Uterus (tissue), 4 donors: ENCODE measurements around the gene CARD14. TPM values are rescaled to one million over a fixed set of nuclear protein-coding genes. Genes with fewer than 3 reads are reported as not detected.

Source experiments
- DNase-seq, 2 donors: peaks; one replicate each; pipeline ENCODE4 v3.0.0-alpha.2; 2019 to 2020
- H3K27ac ChIP-seq, 2 donors: fragments of 200-600 bp; sonication (generic); 1 replicate in 1 of 2; 2 replicates in 1 of 2; pipeline ENCODE4 v1.5.1; 2016 to 2018
- H3K27me3 ChIP-seq, 2 donors: fragments of 200-600 bp; sonication (generic); one replicate each; pipeline ENCODE4 v1.5.1; 2018 to 2019; ENCODE audit warnings: control low read depth in 1 of 2
- H3K36me3 ChIP-seq, 2 donors: fragments of 200-600 bp; sonication (generic); one replicate each; pipeline ENCODE4 v1.5.1; 2019; ENCODE audit warnings: control low read depth in 1 of 2
- H3K4me1 ChIP-seq, 2 donors: fragments of 200-600 bp; sonication (generic); one replicate each; pipeline ENCODE4 v1.5.1; 2018 to 2019; ENCODE audit warnings: control low read depth in 1 of 2
- H3K4me3 ChIP-seq, 2 donors: fragments of 200-600 bp; sonication (generic); 1 replicate in 1 of 2; 2 replicates in 1 of 2; pipeline ENCODE4 v1.5.1; 2018 to 2019; ENCODE audit warnings: mild to moderate bottlenecking in 1 of 2
- H3K9me3 ChIP-seq, 2 donors: fragments of 200-600 bp; sonication (generic); one replicate each; pipeline ENCODE4 v1.5.1; 2019; ENCODE audit warnings: control low read depth in 1 of 2
- POLR2A ChIP-seq, 2 donors: fragments of 450-650 bp; IDR thresholded peaks; one replicate each; pipeline ENCODE4 v1.6.1; 2016; ENCODE audit warnings: antibody characterized with exemption in 2 of 2, mild to moderate bottlenecking in 1 of 2, moderate library complexity in 1 of 2
- intact Hi-C: fragments of 100-400 bp; cut with DNase I; formaldehyde crosslinking; loops from one replicate; pipeline ENCODE4 v1.15.1; 2023; ENCODE audit warnings: low total_unique reads
- total RNA-seq, 4 donors: library from RNA; depleted of rRNA in 3 of 4; stranded (reverse); fragments of >200 nt in 3 of 4; gene quantifications; one replicate each; pipeline versions ENCODE4 v1.1.0 to v1.2.4, GENCODE V29; 2014 to 2023
- TF ChIP-seq, protein P1 (sequence below), 4 experiments: fragments of 200-600 bp in 2 of 4; fragments of 450-650 bp in 2 of 4; sonication (generic) in 2 of 4; IDR thresholded peaks; one replicate each; pipeline ENCODE4 v1.5.1; 2016 to 2019; ENCODE audit warnings: antibody characterized with exemption in 4 of 4, mild to moderate bottlenecking in 2 of 4, moderate library complexity in 1 of 4
- donor health status: DM: yes; HTN: yes; CAD: no.

The CARD14 gene
- total RNA-seq, 4 donors from 2014 or later = 0.43 to 1.4 TPM; not detected in 2

DNA sequence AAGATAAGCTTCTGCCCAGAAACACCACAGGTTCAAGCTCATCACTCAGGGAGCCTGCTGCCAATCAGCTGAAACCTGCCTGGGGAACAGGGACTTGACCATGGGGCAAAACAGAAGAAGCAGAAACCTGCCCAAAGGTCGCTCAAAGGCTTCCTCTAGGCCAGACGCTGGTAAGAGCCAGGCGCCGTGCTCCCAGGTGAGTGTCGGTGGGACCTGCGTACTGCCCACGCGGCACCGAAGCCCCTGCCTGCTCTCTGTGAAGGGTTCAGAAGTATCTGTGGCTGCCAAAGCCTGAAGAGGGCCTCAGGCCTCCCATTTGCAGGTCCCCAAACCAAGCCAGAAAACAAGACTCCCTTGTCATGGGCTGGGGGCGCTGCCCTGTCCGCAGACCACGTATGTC is 39.9 kb downstream of the CARD14 start:
- intact Hi-C loops = no loop called here
- no peaks in the 10 kb centered on the region for H3K9me3 ChIP-seq
- H3K36me3 ChIP-seq = no peaks in the 10 kb centered on the region
- no peaks in the 10 kb centered on the region for H3K4me1 ChIP-seq
- H3K27ac ChIP-seq = no peak overlapping the region
- no peak for TF ChIP-seq POLR2A (IDR thresholded peaks at IDR 0.05)
- TF ChIP-seq, protein P1, sequence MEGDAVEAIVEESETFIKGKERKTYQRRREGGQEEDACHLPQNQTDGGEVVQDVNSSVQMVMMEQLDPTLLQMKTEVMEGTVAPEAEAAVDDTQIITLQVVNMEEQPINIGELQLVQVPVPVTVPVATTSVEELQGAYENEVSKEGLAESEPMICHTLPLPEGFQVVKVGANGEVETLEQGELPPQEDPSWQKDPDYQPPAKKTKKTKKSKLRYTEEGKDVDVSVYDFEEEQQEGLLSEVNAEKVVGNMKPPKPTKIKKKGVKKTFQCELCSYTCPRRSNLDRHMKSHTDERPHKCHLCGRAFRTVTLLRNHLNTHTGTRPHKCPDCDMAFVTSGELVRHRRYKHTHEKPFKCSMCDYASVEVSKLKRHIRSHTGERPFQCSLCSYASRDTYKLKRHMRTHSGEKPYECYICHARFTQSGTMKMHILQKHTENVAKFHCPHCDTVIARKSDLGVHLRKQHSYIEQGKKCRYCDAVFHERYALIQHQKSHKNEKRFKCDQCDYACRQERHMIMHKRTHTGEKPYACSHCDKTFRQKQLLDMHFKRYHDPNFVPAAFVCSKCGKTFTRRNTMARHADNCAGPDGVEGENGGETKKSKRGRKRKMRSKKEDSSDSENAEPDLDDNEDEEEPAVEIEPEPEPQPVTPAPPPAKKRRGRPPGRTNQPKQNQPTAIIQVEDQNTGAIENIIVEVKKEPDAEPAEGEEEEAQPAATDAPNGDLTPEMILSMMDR (IDR thresholded peaks at IDR 0.05) = no peak
- H3K27me3 ChIP-seq = no peaks in the 10 kb centered on the region
- H3K4me3 ChIP-seq = no peak overlapping the region
- DNase-seq = no peak

DNA sequence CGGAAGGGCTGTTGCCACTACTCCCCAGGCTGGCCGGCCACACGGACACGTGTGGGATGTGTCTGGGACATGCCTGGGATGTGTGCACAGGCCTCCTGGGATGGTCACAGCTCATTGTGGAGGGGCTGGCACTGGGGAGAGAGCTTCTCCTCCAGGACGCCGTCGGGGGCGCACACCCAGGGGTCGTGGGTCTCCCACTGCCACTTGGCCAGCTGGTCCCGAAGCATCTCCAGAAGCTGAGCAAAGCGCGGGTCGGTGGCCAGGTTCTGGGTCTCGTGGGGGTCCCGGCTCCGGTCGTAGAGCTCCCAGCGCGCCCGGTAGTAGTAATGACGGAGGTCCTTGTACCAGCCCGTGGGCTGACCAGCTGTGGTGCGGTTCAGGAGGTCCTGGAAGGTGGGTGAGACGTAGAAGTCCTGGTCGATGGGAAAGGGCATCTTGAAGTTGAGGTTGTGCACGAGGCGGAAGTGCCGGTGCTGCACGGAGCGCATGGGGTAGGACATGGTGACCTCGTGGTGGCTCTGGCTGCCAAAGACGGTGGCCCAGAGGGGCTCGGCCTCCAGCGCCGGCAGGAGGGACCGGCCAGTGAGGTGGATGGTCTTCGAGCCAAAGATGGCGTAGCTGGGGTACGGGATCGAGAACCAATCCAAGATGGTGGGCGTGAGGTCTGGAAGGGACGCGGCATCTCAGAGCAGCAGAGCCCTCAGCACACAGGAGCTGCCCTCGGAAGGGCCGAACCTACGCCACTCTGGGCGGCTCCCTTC is 40.7 kb downstream of the CARD14 start:
- Histone ChIP-seq H3K36me3 (no peaks in the 10 kb centered on the region), H3K27me3 (no peaks in the 10 kb centered on the region), H3K4me3 (no peak overlapping the region), H3K4me1 (no peaks in the 10 kb centered on the region), H3K27ac (no peak overlapping the region), H3K9me3 (no peaks in the 10 kb centered on the region)
- intact Hi-C loops = no loop called here
- no peak for DNase-seq
- TF ChIP-seq, protein P1 (IDR thresholded peaks at IDR 0.05) = no peak
- no peak for TF ChIP-seq POLR2A (IDR thresholded peaks at IDR 0.05)

DNA sequence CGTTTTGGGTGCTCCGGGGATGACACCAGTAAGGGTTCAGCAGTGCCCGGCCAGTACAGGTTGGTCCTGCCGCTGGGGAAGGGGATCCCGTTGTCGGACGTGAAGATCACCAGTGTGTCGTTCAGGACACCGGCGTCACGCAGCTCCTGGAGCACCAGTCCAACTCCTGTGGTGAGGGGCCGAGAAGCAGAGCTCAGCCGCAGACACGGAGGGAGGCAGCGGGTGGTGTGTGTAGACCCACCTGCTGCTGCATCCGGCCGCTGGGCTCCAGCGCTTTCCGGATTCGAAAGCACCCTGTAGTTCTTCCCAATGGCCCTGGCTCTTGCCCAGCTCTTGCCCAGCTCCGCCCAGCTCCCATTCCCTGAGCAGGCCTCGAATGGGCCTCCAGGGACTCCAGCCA is 42.3 kb downstream of the CARD14 start:
- no peak for DNase-seq
- Histone ChIP-seq H3K36me3 (no peaks in the 10 kb centered on the region), H3K4me1 (no peaks in the 10 kb centered on the region), H3K9me3 (no peaks in the 10 kb centered on the region), H3K4me3 (no peak overlapping the region), H3K27me3 (no peaks in the 10 kb centered on the region), H3K27ac (no peak overlapping the region)
- intact Hi-C loops = no loop called here
- TF ChIP-seq, protein P1 (IDR thresholded peaks at IDR 0.05) = no peak
- no peak for TF ChIP-seq POLR2A (IDR thresholded peaks at IDR 0.05)

DNA sequence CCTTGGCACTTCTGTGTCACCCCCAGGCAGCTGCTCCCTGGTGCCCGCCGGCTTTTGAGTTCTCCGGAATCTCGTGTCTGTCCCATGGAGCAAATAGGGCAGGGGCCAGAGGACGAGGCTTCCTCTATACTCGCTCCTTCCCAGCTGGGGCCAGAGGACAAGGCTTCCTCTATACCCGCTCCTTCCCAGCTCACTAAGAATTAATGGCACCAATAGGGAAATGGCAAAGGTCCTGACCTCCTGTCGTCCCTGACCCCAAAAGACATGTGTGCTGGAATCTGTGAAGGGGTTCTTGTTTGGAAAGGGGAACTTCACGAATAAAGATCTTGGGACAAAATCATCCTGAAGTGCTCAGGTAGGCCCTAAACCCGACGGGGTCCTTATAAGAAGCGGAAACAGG is 42.7 kb downstream of the CARD14 start:
- TF ChIP-seq, protein P1 (IDR thresholded peaks at IDR 0.05) = no peak
- no peak overlapping the region for H3K4me3 ChIP-seq
- H3K36me3 ChIP-seq = no peaks in the 10 kb centered on the region
- no peak overlapping the region for H3K27ac ChIP-seq
- no peaks in the 10 kb centered on the region for H3K27me3 ChIP-seq
- H3K4me1 ChIP-seq = no peaks in the 10 kb centered on the region
- H3K9me3 ChIP-seq = no peaks in the 10 kb centered on the region
- intact Hi-C loops = no loop called here
- no peak for DNase-seq

DNA sequence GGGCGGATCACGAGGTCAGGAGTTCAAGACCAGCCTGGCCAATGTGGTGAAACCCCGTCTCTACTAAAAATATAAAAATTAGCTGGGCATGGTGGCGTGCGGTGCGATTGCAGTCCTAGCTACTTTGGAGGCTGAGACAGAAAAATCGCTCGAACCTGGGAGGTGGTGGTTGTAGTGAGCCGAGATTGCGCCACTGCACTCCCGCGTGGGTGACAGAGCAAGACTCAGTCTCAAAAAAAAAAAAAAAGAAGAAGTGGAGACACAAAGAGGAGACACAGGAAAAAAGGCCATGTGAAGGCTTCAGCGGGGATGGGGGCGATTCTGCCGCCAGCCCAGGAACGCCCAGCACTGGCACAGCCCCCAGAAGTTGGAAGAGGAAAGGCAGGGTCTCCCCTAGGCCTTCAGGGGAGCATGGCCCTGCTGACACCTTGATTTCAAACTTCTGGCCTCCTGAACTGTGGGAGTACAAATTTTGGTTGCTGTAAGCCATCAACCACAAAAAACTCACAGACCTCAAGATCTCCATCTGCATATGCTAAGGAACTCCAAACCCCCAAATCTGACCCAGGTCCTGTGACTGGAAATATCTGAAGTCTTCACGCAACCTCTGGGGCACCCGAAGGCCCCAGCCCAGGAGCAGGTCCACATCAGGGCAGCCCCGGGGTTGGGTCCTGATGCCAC is 43.3 kb downstream of the CARD14 start:
- Histone ChIP-seq H3K36me3 (no peaks in the 10 kb centered on the region), H3K4me1 (no peaks in the 10 kb centered on the region), H3K4me3 (no peak overlapping the region), H3K9me3 (no peaks in the 10 kb centered on the region), H3K27ac (no peak overlapping the region), H3K27me3 (no peaks in the 10 kb centered on the region)
- TF ChIP-seq POLR2A (IDR thresholded peaks at IDR 0.05) = no peak
- TF ChIP-seq, protein P1 (IDR thresholded peaks at IDR 0.05) = no peak
- no peak for DNase-seq
- intact Hi-C loops = no loop called here
